Measurements from ENCODE around the gene KCNQ1. TPM values are rescaled to one million over a fixed set of nuclear protein-coding genes. Genes with fewer than 3 reads are reported as not detected.

Gene KCNQ1
- total RNA-seq, 3 donors from 2014 or later: 15.5 to 44.7 (median 37.4) TPM

GRCh38 chr11:2693271-2694261 is 248.8 kb downstream of the KCNQ1 start:
- no peak for TF ChIP-seq CTCF (IDR thresholded peaks at IDR 0.05)
- intact Hi-C loops (cut with DNase I, micrococcal nuclease): loop anchor here in 1 of 2 donors (10.0 kb wide), 1 partner anchor 191 kb away; the partner anchor contains the start of gene CDKN1C
- Histone ChIP-seq H3K9me3 (no peaks in the 10 kb centered on the region), H3K36me3 (ENCODE audit: low read depth) (no peaks in the 10 kb centered on the region), H3K4me3 (no peak overlapping the region), H3K4me1 (ENCODE audit: low read depth) (peaks cover 4% of the 10 kb centered on the region)
- DNase-seq: no peak
- ATAC-seq: no peak

GRCh38 chr11:2694495-2694894 is 249.7 kb downstream of the KCNQ1 start:
- Histone ChIP-seq H3K36me3 (ENCODE audit: low read depth) (no peaks in the 10 kb centered on the region), H3K4me1 (ENCODE audit: low read depth) (peaks cover 4% of the 10 kb centered on the region), H3K4me3 (no peak overlapping the region), H3K9me3 (no peaks in the 10 kb centered on the region)
- intact Hi-C loops (cut with DNase I, micrococcal nuclease): loop anchor here in 1 of 2 donors (10.0 kb wide), 1 partner anchor 190 kb away; the partner anchor contains the start of gene CDKN1C
- DNase-seq (no peak), ATAC-seq (no peak)
- no peak for TF ChIP-seq CTCF (IDR thresholded peaks at IDR 0.05)

GRCh38 chr11:2694995-2695939 is 250.5 kb downstream of the KCNQ1 start:
- Histone ChIP-seq H3K4me3 (no peak overlapping the region), H3K4me1 (ENCODE audit: low read depth) (peaks cover 4% of the 10 kb centered on the region), H3K9me3 (no peaks in the 10 kb centered on the region), H3K36me3 (ENCODE audit: low read depth) (no peaks in the 10 kb centered on the region)
- DNase-seq: no peak
- TF ChIP-seq CTCF (IDR thresholded peaks at IDR 0.05): no peak
- no peak for ATAC-seq
- intact Hi-C loops (cut with DNase I, micrococcal nuclease): loop anchor here in 1 of 2 donors (10.0 kb wide), 1 partner anchor 190 kb away; the partner anchor contains the start of gene CDKN1C

- Histone ChIP-seq H3K9me3 (no peaks in the 10 kb centered on the region), H3K4me1 (ENCODE audit: low read depth) (peaks cover 4% of the 10 kb centered on the region), H3K36me3 (ENCODE audit: low read depth) (no peaks in the 10 kb centered on the region), H3K4me3 (no peak overlapping the region)
- ATAC-seq (no peak), DNase-seq (no peak)
- intact Hi-C loops (cut with DNase I, micrococcal nuclease): loop anchor here in 1 of 2 donors (10.0 kb wide), 1 partner anchor 188 kb away; the partner anchor contains the start of gene CDKN1C
- TF ChIP-seq CTCF (IDR thresholded peaks at IDR 0.05): no peak
Observed at GRCh38 chr11:2696455-2696854, 251.6 kb downstream of the KCNQ1 start.

- Histone ChIP-seq H3K4me1 (ENCODE audit: low read depth) (peaks cover 4% of the 10 kb centered on the region), H3K36me3 (ENCODE audit: low read depth) (no peaks in the 10 kb centered on the region), H3K4me3 (no peak overlapping the region), H3K9me3 (no peaks in the 10 kb centered on the region)
- TF ChIP-seq CTCF (IDR thresholded peaks at IDR 0.05): no peak
- no peak for DNase-seq
- no peak for ATAC-seq
- intact Hi-C loops (cut with DNase I, micrococcal nuclease): loop anchor here in 1 of 2 donors (10.0 kb wide), 1 partner anchor 187 kb away; the partner anchor contains the start of gene CDKN1C
Observed at GRCh38 chr11:2697866-2698265, 253.1 kb downstream of the KCNQ1 start.
